HG03103 (cell line): ENCODE results near the gene TWIST1.

Experiments
- ATAC-seq: cut with Tn5 transposase; IDR thresholded peaks from one replicate; pipeline ENCODE4 v1.9.1; 2021; ENCODE audit warnings: low read depth; ENCODE audit not compliant: unreplicated experiment

TWIST1 gene

GRCh38 chr7:19113855-19114550, 3.4 kb downstream of the TWIST1 start:
- no peak for ATAC-seq

DNA sequence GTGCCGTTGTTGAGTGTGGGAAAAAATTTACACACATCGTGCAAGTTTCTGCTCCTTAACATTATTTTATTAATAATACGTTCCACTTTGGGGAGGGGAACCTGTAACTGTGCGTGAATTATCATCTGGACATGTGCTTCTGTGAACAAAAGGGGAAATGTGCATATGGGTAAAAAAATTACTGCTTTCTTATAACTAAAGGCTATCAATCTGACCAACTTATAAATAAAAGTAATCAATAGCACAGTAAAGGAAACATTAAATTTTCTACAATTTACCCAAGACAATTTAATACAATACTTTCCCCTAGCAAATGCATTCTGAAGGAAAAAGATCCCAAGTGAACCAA, 4.5 kb downstream of the TWIST1 start:
- no peak for ATAC-seq

DNA sequence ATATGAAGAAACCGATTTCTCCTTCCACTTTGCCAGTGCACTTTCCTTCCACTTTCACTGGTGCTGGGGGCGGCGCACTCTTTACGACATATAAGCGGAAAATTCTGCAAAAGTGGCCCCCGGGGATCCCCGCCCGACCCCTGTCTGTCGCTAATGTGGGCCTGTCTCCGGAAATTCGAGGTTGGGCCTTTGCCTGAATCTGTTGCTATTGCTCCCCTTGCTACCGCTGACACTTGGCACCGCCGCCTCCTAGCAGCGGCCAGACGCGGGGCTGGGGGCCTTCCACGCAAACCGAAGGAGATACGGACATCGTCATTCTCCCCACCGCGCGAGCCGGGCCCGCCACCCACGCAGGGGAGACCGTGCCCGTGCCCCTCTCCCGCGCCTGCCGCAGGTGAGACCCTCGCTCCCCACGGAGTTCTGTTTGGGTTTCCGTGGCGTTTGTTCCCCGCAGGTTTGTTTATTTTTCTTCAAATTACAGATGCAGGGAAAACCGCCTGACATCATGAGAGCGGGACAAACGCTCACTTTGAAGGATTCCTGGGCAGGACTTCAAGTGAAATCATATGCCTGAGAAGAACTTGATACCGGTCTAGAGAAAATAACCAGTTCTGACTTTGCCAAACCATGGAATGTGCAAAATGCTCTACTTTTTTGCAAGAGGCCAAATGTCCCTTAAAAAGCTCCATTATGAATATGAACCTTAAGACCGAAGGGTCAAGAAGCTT, 5.0 kb downstream of the TWIST1 start:
- no peak for ATAC-seq

DNA sequence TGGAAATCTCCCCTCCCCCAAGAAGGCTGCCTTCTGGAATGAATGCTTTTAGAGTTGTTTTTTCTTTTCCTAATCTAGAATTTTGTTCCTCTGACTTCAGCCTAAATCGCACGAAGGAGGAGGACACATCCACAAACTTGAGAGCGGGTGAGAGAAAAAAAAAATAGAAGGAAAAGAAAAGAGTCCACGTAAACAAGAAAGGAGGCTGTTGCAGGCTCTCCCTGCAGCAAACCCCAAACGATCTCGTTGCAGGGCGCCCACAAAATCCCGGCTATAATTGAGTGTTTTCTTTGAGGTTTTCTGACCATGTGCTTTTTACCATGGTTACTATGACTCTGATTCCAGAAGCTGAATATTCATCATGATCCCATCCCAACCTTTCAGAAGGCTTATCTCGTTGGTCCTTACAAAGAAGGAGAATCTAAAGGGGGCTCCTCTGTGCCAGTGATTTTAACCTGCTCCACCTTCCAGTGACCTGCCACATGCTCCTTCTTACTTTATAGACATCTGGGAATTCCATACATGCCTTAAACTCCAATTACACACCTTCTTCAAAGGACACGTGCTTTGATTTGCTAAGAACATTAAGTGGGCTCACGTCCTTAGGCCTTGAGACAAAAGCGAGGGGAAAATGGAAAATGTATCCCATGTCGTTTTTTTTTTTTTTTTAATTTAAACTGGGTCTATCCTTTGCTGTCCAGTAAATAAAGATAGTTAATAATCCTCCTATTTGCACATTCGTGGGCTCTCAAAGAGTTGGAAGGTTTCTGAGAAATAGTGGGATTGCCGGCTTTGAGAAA, 5.8 kb downstream of the TWIST1 start:
- ATAC-seq = no peak

DNA sequence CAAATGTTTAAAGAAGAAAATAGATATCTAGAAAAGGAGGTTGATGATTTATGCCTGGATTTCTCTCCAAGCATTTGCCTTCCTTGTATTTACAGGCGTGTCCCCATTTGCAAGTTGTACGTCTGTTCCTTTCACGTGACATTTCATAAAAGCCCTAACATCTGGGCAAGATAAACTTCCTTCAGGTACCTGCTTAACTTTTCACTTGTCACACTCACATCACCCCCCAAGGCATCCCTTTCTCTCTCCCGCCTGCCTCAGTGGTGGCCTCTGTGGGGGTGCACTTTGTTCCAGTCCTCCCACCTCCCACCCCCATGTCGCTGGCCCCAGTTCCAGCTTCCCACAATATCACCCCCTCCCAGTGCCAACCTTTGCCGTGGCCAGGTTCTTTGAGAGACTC, 6.7 kb downstream of the TWIST1 start:
- no peak for ATAC-seq

- ATAC-seq = no peak
These were observed 7.3 kb downstream of the TWIST1 start for GRCh38 chr7:19110026-19110730.

DNA sequence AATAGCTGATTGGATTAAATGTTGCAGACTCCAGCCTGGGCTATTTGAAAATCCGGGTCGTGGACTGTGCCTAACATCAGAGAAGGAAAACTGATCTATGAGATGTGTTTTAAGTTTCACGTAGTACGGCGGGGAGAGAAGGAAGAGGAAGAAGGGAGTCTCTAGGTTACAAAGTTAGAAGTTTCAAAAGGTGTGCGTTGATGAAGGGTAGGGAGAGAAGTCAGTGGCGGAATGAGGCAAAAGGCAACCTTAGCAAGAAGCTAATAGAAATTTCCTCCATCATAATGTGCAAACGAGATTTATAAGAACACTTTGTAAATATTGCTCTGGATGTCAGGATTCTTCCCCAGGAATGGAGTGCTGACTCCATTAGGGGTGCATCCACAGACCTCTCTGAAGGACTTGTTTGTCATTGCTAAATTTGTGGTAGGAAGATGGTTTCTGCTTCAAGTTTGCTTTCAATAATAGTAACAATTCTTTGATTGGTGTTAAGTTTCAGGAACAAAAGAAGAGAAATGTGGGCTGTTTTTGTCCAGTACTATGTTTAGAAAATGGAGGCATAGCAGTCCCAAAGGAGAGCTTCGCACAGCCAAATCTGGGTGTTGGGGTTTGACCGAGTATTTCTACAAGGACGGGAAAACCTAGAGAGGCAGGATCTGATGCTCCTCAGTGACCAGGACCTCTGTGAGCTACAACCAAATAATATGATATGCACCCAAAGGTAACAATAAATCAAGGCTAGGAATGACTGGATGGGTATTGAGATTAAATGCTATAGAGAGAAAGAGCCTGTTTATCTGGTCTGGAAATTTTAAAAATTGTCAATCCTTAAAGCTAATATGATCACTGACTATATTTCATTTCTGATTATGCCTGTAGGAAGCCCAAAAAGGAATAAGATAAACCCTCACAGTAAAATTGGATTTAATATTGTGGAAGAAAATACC, 8.2 kb downstream of the TWIST1 start:
- ATAC-seq = no peak

GRCh38 chr7:19107356-19108146, 9.9 kb downstream of the TWIST1 start:
- ATAC-seq = no peak

GRCh38 chr7:19107081-19107355, 10.4 kb downstream of the TWIST1 start:
- ATAC-seq = no peak

GRCh38 chr7:19106241-19107080, 11.0 kb downstream of the TWIST1 start:
- ATAC-seq = no peak

- no peak for ATAC-seq
These were observed 11.9 kb downstream of the TWIST1 start for GRCh38 chr7:19105546-19105945.

GRCh38 chr7:19104811-19105210, 12.6 kb downstream of the TWIST1 start:
- no peak for ATAC-seq

- no peak for ATAC-seq
These were observed 14.6 kb downstream of the TWIST1 start for GRCh38 chr7:19102884-19103283.

- no peak for ATAC-seq
These were observed 15.5 kb downstream of the TWIST1 start for GRCh38 chr7:19101909-19102308.

DNA sequence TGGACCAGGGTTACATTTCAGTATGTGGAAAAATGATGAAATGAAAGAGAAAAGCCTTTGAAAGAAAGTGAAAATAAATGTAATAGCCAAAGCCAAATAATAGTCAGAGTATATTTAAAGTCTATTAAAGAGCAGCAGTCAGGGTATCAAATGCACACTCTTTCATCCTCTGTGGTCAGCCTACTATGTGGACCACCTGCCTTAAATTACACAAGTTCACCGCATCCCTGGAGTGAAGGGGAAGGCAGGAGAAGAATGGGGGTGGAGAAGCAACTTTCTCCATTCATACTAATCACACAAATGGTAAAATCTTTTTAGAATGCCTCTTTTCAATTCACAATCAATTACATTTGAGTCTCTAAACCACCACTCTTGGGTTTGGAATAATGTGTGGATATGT, 16.0 kb downstream of the TWIST1 start:
- ATAC-seq = no peak

DNA sequence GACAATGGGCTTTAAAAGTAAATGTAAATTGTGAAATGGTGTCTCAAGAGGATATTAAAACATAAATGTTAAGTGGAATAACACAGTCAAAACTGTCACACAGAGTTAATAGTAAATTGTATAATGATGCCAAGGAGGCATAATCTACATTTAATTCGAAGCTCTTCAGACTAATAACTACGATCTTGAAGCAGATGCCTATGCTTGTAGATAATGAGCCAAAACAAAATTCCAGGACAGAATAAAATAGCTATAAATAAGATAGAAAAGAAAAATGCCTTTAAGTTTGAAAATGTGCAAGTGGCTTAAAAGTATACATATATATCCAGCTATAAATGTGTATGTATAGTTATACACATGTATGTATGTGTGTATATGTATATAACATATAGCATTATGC, 17.5 kb downstream of the TWIST1 start:
- ATAC-seq = no peak

DNA sequence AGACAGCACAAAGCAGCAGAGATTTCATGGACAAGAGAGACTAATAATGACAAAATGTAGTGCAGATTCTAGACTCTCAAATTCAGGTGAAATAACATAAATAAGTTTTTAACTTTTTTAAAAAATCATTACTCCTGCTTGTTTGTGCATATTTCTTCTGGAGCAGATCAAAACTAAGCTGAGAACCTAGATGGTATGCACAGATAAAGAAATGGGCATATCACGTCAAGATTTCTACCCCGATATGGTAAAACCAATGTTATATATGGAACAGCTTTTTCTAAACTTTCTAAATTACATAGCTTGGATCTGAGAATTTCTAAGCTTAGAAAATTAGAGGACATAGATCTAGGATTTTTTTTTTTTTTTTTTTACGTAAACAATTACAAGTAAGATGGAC, 18.2 kb downstream of the TWIST1 start:
- ATAC-seq = no peak

GRCh38 chr7:19098510-19098909, 18.9 kb downstream of the TWIST1 start:
- ATAC-seq = no peak
